Large intestine (tissue), 12 donors: Measurements from ENCODE around the gene OR13A1. TPM values are rescaled to one million over a fixed set of nuclear protein-coding genes. Genes with fewer than 3 reads are reported as not detected.
A peak's percentile ranks its signal among the peaks of the same experiment; 100 is the strongest.
"Not testable (repeated sequence)": the region's sequence is repeated elsewhere in the genome, so short reads cannot be mapped to it uniquely, and the experiment has no call there.

Experiments used
- DNase-seq, 2 donors: peaks; one replicate each; pipeline versions ENCODE4 v3.0.0 to v3.0.0-alpha.2; 2013
- H3K27ac ChIP-seq: one replicate; pipeline ENCODE4 v1.5.1; 2013; ENCODE audit warnings: low read length
- H3K27me3 ChIP-seq: 2 replicates; pipeline ENCODE4 v1.6.1; 2013; ENCODE audit warnings: low read length; ENCODE audit not compliant: control insufficient read depth, insufficient read depth
- H3K36me3 ChIP-seq: 2 replicates; pipeline ENCODE4 v1.6.1; 2013; ENCODE audit warnings: low read length; ENCODE audit not compliant: control insufficient read depth, insufficient read depth
- H3K4me1 ChIP-seq: one replicate; pipeline ENCODE4 v1.6.1; 2013; ENCODE audit warnings: low read length; ENCODE audit not compliant: control insufficient read depth, insufficient read depth
- H3K4me3 ChIP-seq: one replicate; pipeline ENCODE4 v1.5.1; 2013; ENCODE audit warnings: low read length
- H3K9me3 ChIP-seq: one replicate; pipeline ENCODE4 v1.6.1; 2013; ENCODE audit warnings: mild to moderate bottlenecking, low read depth, low read length, moderate library complexity; ENCODE audit not compliant: control insufficient read depth
- WGBS: methylation state at CpG from one replicate; pipeline ENCODE4 v1.1.5; 2013; ENCODE audit warnings: low lambda C conversion rate; ENCODE audit not compliant: insufficient coverage; 5-methylcytosine and 5-hydroxymethylcytosine counted together
- long read RNA-seq, 11 donors: transcript quantifications; one replicate each; lab custom pipeline, GENCODE V29; 2026
- polyA plus RNA-seq: library from polyadenylated mRNA; unstranded; fragments of 120-200 nt; gene quantifications from one replicate; pipeline ENCODE4 v1.2.1, GENCODE V29; 2013

Gene OR13A1
- 0.06 TPM for polyA plus RNA-seq
- long read RNA-seq, donor 1: 0 reads
- long read RNA-seq, donor 2: 0 reads
- long read RNA-seq, donor 3: 0 reads
- long read RNA-seq, donor 4: 0 reads
- long read RNA-seq, donor 5: 0 reads
- long read RNA-seq, donor 6: 0 reads
- long read RNA-seq, donor 7: 0 reads
- long read RNA-seq, donor 8: 0 reads
- long read RNA-seq, donor 9: 0 reads
- long read RNA-seq, donor 10: 0 reads
- long read RNA-seq, donor 11: 0 reads

DNA sequence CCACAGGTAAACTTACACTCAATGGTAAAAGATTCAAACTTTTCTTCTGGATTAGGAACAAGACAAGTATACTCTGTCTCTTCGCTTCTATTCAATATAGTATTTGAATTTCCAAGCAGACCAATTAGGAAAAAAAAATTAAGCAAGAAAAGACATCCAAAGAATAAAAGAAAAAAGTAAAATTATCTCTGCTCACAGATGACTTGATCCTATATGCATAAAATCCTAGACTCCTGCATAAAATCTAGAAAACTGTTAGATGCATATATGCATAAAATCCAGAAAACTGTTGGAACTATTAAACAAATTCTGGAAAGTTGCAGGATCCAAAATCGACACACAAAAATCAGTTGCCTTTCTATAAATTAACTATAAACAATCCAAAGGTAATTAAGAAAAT lies at the start of gene OR13A1:
Gene OR13A1, minus strand, starts transcription at position 101 of the 400 bp plus-strand sequence. CDS start 11,186 bp downstream, outside the sequence.
- Histone ChIP-seq H3K9me3 (no peaks in the 10 kb centered on the region), H3K27me3 (no peaks in the 10 kb centered on the region), H3K27ac (no peak within 1 kb of the TSS), H3K36me3 (no peaks in the 10 kb centered on the region), H3K4me3 (no peak within 1 kb of the TSS), H3K4me1 (no peaks in the 10 kb centered on the region)
- WGBS: 86% methylated on average over 2 of the region's 2 CpGs
- DNase-seq: no peak

- not testable (repeated sequence) for H3K27me3 ChIP-seq, H3K9me3 ChIP-seq, H3K4me3 ChIP-seq, H3K36me3 ChIP-seq, H3K27ac ChIP-seq, DNase-seq, H3K4me1 ChIP-seq
- WGBS: 90% methylated on average over 1 of the region's 18 CpGs
These were observed 46.8 kb upstream of the OR13A1 start for GRCh38 chr10:45361983-45362799.

DNA sequence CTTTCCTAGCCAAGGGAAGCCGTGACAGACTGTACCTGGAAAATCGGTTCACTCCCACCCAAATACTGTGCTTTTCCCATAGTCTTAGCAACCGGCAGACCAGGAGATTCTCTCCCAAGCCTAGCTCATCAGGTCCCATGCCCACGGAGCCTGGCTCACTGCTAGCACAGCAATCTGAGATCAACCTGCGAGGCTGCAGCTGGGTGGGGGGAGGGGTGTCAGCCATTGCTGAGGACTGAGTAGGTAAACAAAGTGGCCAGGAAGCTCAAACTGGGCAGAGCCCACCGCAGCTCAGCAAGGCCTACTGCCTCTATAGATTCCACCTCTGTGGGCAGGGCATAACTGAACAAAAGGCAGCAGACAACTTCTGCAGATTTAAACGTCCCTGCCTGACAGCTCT lies 43.6 kb upstream of the OR13A1 start:
- DNase-seq, H3K27ac ChIP-seq, H3K27me3 ChIP-seq, H3K4me1 ChIP-seq, H3K4me3 ChIP-seq, H3K36me3 ChIP-seq, H3K9me3 ChIP-seq: not testable (repeated sequence)
- no CpG with 5 or more reads among the region's 7 CpGs for WGBS

DNA sequence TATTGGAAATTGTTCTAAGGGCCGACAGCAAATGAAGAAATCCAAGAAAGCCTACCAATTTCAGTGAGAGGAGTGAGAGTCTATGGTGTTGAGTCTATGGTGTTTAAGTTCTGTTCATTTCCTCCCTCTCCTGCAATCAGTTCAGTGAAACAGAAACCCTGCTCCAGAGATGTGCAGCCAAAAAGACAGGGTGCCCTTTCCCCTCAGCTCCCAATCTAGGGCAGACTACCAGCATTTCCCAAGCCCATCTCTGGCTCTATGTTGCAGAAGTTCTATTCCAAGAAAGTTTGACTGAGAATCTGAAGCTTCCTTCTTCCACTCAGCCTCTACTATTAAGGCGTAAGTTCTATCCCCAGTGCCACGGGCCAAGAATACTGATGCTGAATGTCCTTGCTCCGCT lies 40.1 kb upstream of the OR13A1 start:
- Histone ChIP-seq H3K27me3 (peaks cover 2% of the 10 kb centered on the region), H3K27ac (no peak overlapping the region), H3K36me3 (no peaks in the 10 kb centered on the region), H3K4me3 (no peak overlapping the region), H3K4me1 (no peaks in the 10 kb centered on the region), H3K9me3 (no peaks in the 10 kb centered on the region)
- 100% methylated on average over 1 of the region's 4 CpGs for WGBS
- no peak for DNase-seq

- peak in 1 of 2 donors; percentile 19 for DNase-seq
- peaks cover 2% of the 10 kb centered on the region for H3K27me3 ChIP-seq
- no peaks in the 10 kb centered on the region for H3K4me1 ChIP-seq
- no peaks in the 10 kb centered on the region for H3K36me3 ChIP-seq
- H3K27ac ChIP-seq: no peak overlapping the region
- no CpG with 5 or more reads among the region's 3 CpGs for WGBS
- no peak overlapping the region for H3K4me3 ChIP-seq
- H3K9me3 ChIP-seq: no peaks in the 10 kb centered on the region
These were observed 38.9 kb upstream of the OR13A1 start for GRCh38 chr10:45354261-45354660.

DNA sequence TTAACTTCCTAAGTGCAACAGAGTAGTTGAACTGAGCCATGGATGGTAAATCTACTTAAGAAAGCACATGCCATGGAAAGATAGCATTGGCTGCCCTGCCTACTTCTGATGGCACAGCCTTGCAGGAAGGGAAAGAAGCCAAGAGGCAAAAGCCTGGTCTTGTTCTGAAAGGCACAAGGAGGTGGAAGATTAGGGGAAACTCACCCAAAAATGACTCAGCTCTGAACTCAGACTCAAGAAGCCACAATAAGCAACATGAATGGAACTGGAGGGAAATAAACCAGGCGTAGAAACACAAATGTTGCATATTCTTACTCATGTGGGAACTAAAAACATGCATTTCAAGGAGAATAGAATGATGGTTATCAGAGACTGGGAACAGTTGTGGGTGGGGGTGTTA lies 37.8 kb upstream of the OR13A1 start:
- no CpG with 5 or more reads among the region's 1 CpG for WGBS
- no peak for DNase-seq
- no peaks in the 10 kb centered on the region for H3K36me3 ChIP-seq
- no peaks in the 10 kb centered on the region for H3K4me1 ChIP-seq
- peaks cover 3% of the 10 kb centered on the region for H3K9me3 ChIP-seq
- no peak overlapping the region for H3K4me3 ChIP-seq
- peaks cover 2% of the 10 kb centered on the region for H3K27me3 ChIP-seq
- H3K27ac ChIP-seq: no peak overlapping the region

DNA sequence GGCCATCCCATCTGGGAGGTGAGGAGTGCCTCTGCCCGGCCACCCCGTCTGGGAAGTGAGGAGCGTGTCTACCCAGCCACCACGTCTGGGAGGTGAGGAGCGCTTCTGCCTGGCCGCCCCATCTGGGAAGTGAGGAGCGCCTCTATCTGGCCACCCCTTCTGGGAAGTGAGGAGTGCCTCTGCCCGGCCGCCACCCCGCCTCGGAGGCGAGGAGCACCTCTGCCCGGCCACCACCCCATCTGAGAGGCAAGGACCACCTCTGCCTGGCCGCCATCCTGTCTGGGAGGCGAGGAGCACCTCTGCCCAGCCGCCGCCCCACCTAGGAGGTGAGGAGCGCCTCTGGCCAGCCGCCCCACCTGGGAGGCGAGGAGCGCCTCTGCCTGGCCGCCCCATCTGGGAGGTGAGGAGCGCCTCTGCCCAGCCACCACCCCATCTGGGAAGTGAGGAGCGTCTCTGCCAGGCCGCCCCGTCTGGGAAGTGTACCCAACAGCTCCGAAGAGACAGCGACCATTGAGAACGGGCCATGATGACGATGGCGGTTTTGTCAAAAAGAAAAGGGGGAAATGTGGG lies 32.9 kb upstream of the OR13A1 start:
- not testable (repeated sequence) for H3K4me3 ChIP-seq, H3K27me3 ChIP-seq, H3K36me3 ChIP-seq, DNase-seq, H3K27ac ChIP-seq, H3K4me1 ChIP-seq
- H3K9me3 ChIP-seq: peaks cover 27% of the 10 kb centered on the region
- no CpG with 5 or more reads among the region's 31 CpGs for WGBS

- peaks cover 27% of the 10 kb centered on the region for H3K9me3 ChIP-seq
- H3K4me3 ChIP-seq, H3K27ac ChIP-seq, H3K27me3 ChIP-seq, H3K36me3 ChIP-seq, H3K4me1 ChIP-seq, DNase-seq: not testable (repeated sequence)
- no CpG with 5 or more reads among the region's 20 CpGs for WGBS
These were observed 32.1 kb upstream of the OR13A1 start for GRCh38 chr10:45347464-45347863.

- not testable (repeated sequence) for H3K27me3 ChIP-seq, H3K4me1 ChIP-seq, H3K4me3 ChIP-seq, DNase-seq, H3K27ac ChIP-seq, H3K36me3 ChIP-seq
- WGBS: no CpG with 5 or more reads among the region's 24 CpGs
- peaks cover 27% of the 10 kb centered on the region for H3K9me3 ChIP-seq
These were observed 31.4 kb upstream of the OR13A1 start for GRCh38 chr10:45346652-45347335.

DNA sequence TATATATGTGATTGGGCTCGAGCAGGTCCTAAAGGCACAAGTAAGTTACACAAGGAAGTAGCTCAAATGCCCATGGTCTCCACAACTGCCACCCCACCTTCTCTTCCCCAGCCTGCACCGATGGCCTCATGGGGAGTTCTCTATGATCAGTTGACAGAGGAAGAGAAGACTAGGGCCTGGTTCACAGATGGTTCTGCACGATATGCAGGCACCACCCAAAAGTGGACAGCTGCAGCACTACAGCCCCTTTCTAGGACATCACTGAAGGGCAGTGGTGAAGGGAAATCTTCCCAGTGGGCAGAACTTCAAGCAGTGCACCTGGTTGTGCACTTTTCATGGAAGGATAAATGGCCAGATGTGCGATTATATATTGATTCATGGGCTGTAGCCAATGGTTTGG lies 25.0 kb upstream of the OR13A1 start:
- not testable (repeated sequence) for H3K36me3 ChIP-seq, H3K27me3 ChIP-seq, DNase-seq, H3K27ac ChIP-seq, H3K4me3 ChIP-seq, H3K9me3 ChIP-seq, H3K4me1 ChIP-seq
- WGBS: no CpG with 5 or more reads among the region's 4 CpGs
